ENCODE measurements around the gene MARCHF3.
"Not testable (repeated sequence)": the region's sequence is repeated elsewhere in the genome, so short reads cannot be mapped to it uniquely, and the experiment has no call there.

DNA sequence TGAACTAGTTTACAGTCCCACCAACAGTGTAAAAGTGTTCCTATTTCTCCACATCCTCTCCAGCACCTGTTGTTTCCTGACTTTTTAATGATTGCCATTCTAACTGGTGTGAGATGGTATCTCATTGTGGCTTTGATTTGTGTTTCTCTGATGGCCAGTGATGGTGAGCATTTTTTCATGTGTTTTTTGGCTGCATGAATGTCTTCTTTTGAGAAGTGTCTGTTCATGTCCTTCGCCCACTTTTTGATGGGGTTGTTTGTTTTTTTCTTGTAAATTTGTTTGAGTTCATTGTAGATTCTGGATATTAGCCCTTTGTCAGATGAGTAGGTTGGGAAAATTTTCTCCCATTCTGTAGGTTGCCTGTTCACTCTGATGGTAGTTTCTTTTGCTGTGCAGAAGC, 126.0 kb downstream of the MARCHF3 start:
- TF ChIP-seq STAT3 (IDR thresholded peaks at IDR 0.05; ENCODE audit: low read depth, low read length); SMC3 (IDR thresholded peaks at IDR 0.05; ENCODE audit: borderline replicate concordance, low read length); CTCF (IDR thresholded peaks at IDR 0.05 in 2 of 3, conservative IDR thresholded peaks at IDR 0.05 in 1 of 3; ENCODE audit: control insufficient read depth in 2 of 3, extremely low read depth in 1 of 3, insufficient read depth in 1 of 3, low read depth in 3 of 3, low read length in 3 of 3); EGR1 (IDR thresholded peaks at IDR 0.05; ENCODE audit: borderline replicate concordance in 1 of 2, low read depth in 2 of 2, low read length in 2 of 2); CBX5 (IDR thresholded peaks at IDR 0.05; ENCODE audit: low read depth); RUNX3 (IDR thresholded peaks at IDR 0.05; ENCODE audit: low read length); POLR2A (IDR thresholded peaks at IDR 0.05; ENCODE audit: low read depth, low read length); SP1 (IDR thresholded peaks at IDR 0.05; ENCODE audit: low read depth, low read length); RAD21 (IDR thresholded peaks at IDR 0.05; ENCODE audit: insufficient read depth, low read depth, low read length); SUZ12 (IDR thresholded peaks at IDR 0.05; ENCODE audit: unreplicated experiment); IKZF1 (conservative IDR thresholded peaks at IDR 0.05); RFX5 (IDR thresholded peaks at IDR 0.05; ENCODE audit: low read depth, low read length): not testable (repeated sequence)
- TF ChIP-seq, protein P1, sequence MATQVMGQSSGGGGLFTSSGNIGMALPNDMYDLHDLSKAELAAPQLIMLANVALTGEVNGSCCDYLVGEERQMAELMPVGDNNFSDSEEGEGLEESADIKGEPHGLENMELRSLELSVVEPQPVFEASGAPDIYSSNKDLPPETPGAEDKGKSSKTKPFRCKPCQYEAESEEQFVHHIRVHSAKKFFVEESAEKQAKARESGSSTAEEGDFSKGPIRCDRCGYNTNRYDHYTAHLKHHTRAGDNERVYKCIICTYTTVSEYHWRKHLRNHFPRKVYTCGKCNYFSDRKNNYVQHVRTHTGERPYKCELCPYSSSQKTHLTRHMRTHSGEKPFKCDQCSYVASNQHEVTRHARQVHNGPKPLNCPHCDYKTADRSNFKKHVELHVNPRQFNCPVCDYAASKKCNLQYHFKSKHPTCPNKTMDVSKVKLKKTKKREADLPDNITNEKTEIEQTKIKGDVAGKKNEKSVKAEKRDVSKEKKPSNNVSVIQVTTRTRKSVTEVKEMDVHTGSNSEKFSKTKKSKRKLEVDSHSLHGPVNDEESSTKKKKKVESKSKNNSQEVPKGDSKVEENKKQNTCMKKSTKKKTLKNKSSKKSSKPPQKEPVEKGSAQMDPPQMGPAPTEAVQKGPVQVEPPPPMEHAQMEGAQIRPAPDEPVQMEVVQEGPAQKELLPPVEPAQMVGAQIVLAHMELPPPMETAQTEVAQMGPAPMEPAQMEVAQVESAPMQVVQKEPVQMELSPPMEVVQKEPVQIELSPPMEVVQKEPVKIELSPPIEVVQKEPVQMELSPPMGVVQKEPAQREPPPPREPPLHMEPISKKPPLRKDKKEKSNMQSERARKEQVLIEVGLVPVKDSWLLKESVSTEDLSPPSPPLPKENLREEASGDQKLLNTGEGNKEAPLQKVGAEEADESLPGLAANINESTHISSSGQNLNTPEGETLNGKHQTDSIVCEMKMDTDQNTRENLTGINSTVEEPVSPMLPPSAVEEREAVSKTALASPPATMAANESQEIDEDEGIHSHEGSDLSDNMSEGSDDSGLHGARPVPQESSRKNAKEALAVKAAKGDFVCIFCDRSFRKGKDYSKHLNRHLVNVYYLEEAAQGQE (IDR thresholded peaks at IDR 0.05; ENCODE audit: low read depth, low read length), result not testable (repeated sequence)
- TF ChIP-seq, protein P2, sequence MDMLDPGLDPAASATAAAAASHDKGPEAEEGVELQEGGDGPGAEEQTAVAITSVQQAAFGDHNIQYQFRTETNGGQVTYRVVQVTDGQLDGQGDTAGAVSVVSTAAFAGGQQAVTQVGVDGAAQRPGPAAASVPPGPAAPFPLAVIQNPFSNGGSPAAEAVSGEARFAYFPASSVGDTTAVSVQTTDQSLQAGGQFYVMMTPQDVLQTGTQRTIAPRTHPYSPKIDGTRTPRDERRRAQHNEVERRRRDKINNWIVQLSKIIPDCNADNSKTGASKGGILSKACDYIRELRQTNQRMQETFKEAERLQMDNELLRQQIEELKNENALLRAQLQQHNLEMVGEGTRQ (IDR thresholded peaks at IDR 0.05; ENCODE audit: borderline replicate concordance, low read depth, low read length), result not testable (repeated sequence)

All from GM12878 (cell line).